Glomerular visceral epithelial cell (primary cell): ENCODE results near the gene DNHD1.

Experiments used
- DNase-seq: peaks from one replicate; pipeline ENCODE4 v3.0.0-alpha.2; 2016; ENCODE audit errors: extremely low spot score

Gene DNHD1

DNA sequence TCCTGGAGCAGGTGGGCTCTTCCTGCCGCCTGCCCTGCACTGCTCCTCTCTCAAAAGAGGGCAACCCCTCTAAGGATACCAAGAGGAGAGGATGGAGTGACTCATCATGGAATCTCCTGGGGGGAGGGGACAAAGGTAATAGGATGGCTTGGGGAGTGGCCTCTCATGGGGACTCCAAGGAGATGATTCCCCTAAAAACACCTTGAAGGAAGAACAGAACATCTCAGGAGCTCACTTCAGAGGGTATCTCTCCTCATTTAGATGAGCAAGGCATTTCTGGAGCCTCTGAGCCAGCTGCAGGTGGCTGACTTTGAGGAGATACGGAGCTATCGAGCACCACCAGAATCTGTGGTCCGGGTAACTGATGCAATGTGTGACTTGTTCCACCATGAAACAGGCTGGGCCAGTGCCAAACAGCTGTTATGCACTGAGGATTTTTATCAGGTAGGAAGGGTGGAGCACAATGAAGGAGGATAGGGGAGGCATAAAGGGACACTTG is 66.1 kb downstream of the DNHD1 start:
- DNase-seq = no peak

DNA sequence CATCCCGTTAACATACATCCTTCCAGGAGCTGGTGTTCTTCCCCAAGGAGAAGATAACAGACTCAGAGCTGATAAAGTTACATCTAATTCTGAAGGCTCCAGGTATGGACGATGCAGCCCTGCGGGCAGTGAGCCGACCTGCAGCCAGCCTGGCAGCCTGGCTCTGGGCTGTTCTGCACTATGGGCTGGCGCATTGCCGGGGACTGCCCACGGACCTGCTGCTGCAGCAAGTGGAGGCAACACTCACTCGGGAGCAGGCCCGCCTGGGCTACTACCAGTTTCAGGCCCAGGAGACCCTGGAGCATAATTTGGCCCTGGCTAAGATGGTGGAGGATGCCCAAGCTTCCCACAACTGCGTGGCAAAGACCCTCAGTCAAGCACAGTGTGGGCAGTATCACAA is 66.6 kb downstream of the DNHD1 start:
- no peak for DNase-seq

DNA sequence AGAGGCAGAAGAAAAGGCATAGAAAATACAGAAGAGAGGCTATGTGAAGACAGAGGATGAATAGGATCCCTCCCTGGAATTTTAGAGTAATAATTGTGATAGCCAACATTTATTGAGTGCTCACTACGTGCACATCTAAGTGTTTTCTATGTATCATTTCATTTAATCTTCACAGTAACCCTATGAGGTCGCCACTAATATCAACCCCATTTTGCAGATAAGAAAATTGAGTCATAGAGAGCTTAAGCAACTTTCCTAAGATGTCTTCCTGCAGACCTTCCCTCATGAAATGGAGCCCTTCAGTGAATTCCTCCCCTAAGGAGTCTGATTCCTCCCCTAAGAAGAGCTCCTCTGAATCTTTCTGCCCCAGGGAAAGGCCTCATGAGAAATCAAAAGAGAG is 68.2 kb downstream of the DNHD1 start:
- no peak for DNase-seq

DNA sequence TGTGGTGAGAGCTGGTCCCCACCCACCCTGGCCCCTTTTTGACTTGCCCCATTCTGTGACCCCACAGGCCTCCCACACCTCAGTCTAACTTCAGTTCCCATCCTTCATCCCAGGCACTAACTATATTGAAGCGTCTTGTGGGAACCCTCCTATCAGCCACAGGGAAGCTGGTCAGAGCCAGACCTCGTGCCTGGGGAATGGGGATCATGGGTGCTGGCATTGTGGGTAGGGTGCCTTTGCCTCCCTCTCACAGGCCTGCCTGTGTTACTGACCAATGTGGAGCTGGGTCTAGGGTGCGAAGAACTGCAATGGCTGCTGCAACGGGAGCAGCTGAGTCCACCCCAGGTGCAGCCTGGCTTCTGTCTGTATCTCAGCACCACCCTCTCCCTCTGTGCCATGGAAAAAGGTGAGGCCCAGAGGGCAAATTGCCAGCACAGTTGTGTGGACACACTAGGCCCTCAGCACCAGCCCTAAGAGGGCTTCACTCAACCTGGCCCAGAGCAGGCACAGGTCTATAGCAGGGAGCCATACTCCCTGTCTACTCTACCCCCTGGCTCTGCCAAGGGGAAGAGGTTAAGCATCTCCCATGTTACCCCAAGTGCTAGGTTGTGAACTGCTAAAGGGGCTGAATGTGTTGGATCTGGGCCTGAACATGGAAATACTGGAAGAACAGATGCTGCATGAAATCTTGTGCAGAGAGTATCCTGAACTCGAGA is 69.1 kb downstream of the DNHD1 start:
- no peak for DNase-seq

DNA sequence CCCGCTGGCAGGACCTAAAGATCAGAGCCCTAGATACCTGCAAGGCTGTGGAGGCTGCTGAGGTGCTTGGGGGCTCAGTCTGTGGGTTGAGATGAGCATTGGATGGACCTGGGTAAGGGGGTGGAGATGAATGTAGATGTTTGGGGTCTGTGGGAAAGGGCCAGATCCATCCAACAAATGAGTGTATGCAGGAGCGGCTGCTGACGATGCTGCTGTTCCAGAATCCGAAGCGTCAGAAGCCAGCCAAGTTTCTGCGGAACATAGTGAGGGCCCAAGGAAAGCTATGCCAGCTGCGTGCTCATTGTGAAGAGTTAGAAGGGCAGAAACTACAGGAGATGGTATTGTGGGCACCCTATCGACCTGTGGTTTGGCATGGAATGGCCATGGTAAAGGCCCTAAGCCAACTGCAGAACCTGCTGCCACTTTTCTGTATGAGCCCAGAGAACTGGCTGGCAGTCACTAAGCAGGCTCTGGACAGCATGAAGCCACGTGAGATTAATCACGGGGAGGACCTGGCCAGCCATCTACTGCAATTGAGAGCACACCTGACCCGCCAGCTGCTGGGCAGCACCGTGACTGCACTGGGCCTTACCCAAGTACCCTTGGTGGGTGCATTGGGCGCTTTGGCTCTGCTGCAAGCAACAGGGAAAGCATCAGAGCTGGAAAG is 69.8 kb downstream of the DNHD1 start:
- no peak for DNase-seq

DNA sequence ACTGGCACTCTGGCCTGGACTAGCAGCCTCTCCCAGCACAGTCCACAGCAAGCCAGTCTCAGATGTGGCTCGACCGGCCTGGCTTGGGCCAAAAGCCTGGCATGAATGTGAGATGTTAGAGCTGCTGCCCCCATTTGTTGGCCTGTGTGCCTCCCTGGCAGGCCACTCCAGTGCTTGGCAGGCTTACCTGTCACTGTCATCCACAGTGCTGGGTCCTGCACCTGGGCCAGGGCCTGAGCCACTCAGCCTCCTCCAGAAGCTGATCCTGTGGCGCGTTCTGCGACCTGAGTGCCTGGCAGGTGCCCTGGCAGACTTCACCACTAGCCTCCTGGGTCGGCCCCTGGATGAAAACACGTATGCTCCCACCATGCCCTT is 70.3 kb downstream of the DNHD1 start:
- DNase-seq = no peak

DNA sequence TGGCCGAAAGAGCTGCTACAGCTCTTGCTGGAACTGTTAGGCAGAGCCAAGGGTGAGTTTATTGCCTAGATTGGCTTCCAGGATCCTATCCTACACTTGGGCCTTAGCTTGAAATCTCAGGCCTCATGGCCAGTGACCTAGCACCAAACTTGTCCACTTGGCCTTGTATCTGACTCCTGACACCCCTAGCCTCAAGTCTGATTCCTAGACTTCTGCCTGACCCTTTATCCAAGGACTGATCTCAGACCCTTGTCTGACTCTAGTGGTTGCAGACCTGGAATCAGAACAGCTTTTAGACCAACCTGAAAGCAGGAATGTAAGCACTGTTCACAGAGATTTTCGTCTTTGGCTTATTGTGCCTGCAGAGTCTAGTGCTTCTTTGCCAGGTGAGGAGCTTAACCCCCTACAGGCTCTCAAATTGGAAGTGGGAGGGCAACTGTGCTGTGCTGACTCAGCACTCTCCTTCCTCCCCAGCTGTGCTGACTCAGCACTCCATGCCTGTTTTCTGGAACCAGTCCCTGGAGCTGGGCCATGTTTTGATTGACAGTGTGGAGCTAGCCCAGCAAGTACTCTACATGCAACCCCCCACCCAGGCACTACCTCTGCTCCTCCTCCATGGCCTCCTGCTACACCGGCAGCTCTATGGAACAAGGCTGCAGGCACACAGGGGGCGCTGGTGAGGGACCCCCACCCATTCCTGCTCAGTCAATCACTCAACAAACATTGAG is 71.3 kb downstream of the DNHD1 start:
- peak; percentile 41 for DNase-seq

DNA sequence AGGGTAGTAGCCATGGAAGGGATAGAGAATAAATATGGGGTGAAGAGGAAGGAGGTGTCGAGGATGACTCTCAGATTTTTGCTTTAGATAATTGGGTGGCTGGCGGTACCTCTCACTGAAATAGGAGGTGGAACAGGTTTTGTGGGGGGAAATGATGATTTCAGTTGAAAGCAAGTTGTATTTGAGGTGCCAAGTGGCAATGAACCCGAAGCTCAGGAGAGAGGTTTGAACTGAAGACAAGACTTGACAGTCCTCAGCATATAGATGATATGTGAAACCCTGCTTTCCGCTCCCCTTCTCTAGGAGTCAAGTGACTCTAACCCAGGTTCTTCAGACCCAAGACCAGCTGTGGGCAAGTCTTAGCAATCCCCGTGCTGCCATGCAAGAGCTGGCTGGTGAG is 72.6 kb downstream of the DNHD1 start:
- DNase-seq = no peak

DNA sequence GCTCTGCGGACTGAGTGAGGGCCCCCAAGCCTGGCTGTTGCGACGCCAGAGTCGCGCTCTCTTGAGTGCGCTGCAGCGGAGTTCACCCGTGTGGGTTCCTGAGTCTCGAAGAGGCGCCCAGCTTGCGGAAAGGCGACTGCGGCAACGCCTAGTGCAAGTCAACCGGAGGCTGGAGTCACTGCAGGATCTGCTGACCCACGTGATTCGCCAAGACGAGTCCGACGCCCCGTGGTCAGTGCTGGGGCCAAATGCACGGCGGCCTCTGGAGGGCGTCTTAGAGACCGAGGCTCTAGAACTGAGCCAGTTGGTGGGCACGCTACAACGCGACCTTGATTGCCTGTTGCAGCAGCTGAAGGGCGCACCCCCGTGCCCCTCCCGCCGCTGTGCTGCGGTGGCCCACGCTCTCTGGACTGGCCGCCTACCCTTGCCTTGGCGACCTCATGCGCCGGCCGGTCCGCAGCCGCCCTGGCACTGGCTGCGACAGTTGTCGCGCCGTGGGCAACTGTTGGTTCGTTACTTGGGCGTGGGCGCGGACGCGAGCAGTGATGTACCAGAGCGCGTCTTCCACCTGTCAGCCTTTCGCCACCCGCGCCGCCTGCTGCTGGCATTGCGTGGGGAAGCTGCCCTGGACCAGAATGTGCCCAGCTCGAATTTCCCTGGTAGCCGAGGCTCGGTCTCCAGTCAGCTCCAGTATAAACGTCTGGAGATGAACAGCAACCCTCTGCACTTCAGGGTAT is 73.8 kb downstream of the DNHD1 start:
- no peak for DNase-seq

DNA sequence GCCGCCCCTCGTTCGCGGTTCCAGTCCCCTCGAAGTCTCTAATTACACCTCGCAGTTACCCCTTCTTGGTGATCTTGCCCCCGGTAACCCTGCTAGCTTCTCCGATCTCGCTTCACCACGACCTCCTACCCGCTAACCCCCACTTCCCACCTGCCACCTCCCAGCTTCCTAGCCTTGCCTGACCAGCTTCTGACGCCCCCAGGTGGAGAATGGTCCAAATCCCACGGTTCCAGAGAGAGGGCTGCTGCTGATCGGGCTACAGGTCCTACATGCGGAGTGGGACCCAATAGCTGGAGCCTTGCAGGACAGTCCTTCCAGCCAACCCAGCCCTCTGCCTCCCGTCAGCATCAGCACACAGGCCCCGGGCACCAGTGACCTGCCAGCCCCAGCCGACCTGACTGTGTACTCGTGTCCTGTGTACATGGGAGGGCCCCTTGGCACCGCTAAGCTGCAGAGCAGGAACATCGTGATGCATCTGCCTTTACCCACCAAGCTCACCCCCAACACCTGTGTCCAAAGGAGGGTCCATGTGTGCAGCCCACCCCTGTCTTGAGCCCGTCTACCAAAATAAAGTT is 74.4 kb downstream of the DNHD1 start:
- DNase-seq = no peak

DNA sequence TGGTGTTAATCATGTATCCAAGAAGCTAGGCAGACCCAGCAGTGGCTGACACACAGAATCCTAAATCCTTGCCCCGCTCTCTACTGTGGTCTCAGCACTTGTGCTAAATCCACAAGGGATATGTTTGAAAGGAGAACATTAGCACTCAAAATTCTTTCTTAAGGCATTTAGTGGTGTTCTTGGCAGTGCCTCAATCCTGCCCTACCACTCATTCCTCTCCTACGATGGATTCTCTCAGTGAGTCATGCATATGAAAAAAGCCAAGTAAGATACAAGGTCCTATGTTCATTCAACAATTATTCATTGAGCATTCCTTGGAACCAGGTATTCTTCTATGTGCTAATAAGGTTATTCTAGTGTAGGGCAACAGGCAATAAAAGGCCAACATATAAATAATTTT is 75.1 kb downstream of the DNHD1 start:
- no peak for DNase-seq

DNA sequence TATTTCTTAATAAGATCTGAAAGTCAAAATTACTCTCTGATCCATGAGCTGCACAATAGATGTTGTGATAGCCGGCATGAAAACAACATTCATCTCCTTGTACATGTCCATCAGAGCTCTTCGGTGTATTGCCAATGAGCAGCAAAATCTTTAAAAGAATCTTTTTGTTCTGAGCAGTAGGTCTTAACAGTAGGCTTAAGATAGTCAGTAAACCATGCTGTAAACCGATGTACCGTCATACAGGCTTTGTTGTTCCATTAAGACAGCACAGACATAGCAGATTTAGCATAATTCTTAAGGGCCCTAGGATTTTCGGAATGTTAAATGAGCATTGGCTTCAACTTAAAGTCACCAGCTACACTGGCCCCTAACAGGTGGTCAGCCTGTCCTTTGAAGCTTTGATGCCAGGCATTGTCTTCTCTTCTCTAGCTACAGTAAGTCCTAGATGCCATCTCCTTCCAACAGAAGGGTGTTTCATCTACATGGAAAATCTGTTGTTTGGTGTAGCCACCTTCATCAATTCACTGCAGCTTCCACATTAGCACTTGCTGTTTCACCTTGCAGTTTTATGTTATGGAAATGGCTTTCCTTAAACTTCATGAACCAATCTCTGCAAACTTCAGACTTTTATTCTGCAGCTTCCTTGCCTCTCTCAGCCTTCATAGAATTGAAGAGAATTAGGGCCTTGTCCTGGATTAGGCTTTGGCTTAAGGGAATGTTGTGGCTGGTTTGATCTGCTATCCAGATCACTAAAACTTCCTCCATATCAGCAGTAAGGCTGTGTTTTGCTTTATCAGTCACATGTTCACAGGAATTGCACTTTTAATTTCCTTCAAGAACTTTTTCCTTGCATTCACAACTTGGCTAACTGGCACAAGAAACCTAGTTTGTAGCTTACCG is 78.0 kb downstream of the DNHD1 start:
- DNase-seq = no peak

DNA sequence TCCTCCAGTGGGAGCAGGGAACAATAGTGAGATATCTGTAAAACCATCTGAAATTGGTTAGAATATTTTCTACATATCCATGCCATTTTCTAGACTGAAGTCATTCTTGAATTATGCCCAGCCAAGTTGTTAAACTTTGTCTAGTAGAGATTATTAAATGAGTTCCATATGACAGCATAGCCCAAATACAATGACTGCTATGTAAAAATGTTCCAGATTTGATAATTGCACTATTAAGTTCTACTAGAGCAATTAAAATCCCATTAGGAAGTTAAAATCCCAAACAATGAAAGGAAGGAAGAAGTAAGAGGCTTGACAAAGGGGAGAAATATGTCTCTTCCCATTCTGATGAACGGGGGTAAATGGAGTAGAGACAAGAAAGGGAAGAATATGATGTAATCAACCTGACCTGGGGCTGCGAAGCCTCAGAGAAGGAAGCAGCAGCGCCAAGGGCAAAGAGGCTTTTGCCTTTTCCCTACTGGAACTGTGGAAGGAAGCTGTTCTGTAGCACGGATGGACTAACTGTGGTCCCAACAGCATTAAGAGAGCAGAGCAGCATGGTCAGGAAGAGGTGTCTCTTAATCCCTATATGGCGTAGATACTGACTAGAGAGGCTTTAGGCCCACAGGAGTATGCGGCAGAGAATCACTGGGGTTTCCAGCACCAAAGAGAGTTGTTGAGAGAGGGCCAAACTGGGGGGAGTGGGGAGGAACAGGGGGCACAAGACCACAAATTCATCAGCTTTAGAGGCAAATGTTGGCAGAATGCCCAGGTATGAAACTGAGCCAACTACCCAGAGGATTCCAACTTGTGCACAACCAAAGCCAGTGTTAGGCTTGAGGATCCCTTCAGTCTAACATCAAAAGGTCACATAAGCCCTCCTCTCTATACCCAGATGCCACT is 79.6 kb downstream of the DNHD1 start:
- DNase-seq = peak; percentile 31

DNA sequence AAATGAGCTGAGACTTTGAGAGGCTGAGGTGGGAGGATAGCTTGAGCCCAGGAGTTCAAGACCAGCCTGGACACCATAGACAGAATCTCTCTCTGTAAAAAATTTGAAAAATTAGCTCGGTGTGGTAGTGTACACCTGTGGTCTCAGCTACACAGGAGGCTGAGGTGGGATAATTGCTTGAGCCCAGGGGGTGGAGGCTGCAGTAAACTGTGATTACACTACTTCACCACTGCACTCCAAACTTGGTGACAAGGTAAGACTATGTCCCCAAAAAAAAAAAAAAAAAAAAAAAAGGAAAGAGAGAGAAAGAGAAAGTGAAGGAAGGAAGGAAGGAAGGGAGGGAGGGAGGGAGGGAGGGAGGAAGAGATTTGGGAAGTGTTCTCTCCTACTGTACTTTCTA is 81.1 kb downstream of the DNHD1 start:
- no peak for DNase-seq

DNA sequence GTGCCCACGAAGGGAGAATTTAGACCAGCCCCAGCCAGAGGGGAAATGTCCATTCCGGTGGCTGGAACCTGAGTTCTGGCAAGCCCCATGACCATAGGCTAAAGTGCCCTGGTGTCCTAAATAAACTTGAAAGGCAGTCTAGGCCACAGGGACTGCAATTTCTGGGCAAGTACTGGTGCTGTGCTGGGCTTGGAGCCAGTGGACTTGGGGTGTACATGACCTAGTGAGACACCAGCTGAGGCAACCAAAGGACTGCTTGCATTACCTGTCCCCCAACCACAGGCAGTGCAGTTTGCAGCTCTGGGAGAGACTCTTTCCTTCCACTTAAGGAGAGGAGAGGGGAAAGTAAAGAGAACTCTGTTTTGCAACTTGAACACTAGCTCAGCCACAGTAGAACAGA is 82.6 kb downstream of the DNHD1 start:
- no peak for DNase-seq

DNA sequence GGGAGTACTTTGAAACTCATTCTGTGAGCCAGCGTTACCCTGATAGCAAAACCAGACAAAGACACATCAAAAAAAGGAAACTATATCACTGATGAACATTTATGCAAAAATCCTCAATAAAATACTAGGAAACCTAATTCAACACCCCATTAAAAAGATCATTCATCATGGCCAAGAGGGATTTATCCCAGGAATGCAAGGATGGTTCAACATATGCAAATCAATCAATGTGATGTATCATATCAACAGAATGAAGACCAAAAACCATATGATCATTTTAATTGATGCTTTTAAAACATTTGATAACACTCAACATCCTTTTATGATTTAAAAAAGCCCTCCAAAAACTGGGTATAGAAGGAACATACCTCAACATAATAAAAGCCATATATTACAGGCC is 86.5 kb downstream of the DNHD1 start:
- DNase-seq = no peak

DNA sequence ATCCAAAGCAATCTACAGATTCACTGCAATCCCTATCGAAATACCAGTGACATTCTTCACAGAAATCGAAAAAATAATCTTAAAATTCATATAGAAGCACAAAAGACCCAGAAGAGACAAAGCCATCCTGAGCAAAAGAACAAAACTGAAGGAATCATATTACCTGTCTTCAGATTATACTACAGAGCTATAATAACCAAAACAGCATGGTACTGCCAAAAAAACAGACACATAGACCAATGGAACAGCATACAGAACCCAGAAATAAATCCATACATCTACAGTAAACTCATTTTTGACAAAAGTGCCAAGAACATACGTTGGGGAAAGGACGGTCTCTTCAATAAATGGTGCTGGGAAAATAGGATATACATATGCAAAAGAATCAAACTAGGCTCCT is 87.4 kb downstream of the DNHD1 start:
- no peak for DNase-seq

DNA sequence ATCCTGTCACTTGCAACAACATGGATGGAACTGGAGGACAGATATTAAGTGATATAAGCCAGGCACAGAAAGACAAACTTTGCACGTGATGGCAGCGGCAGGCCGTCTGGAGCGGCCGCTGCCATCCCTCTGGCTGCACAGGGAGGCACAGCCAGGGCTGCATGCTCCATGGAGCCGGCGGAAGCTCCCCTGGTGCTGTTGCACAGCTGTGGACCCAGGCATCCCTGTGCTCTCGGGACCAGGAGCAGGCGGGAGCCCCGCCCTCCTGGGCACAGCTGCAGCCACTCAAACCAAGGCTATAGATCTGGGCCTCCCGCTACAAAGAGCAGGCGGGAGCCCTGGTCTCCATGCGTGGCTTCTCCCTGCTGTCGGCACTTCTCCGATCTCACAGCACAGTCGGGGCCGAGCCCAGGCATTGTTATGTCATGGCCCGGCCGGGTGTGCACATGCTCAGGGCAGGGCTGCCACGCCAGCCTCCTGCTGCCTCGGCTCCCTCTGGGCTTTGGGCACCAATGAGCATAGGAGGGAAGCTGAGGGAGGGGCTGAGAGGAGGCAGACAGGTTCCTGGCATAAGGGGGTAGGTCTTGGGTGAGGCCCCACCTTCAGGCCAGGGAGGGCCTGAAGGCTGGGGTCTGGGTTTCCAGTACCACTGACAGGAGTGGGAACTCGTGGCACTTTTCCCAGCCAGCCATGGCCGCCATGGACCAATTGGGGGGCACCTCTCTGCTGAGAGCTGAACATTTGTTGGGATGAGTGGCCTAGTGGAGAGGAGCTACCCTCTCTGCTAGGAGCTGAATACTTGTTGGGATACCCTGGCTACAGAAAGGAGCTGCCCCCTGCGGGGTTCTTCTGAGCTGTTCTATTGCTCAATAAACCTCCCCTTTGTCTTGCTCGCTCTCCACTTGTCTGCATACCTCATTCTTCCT is 89.6 kb downstream of the DNHD1 start:
- DNase-seq = no peak
